Esophagus squamous epithelium (tissue), 5 donors: ENCODE measurements around the gene MIS18BP1. TPM values are rescaled to one million over a fixed set of nuclear protein-coding genes. Genes with fewer than 3 reads are reported as not detected.

Source experiments
- DNase-seq: peaks from one replicate; lab custom pipeline; 2025; lab: John Stamatoyannopoulos, UW
- H3K27ac ChIP-seq, 4 donors: fragments of 200-600 bp; sonication (generic); one replicate each; pipeline ENCODE4 v1.5.1; 2016 to 2019; ENCODE audit warnings: mild to moderate bottlenecking in 1 of 4
- H3K27me3 ChIP-seq, 4 donors: fragments of 200-600 bp; sonication (generic); 1 replicate in 3 of 4; 2 replicates in 1 of 4; pipeline versions ENCODE4 v1.5.1 to v1.6.0; 2017 to 2021; ENCODE audit warnings: antibody characterized with exemption in 1 of 4
- H3K36me3 ChIP-seq, 3 donors: fragments of 200-600 bp; sonication (generic); one replicate each; pipeline ENCODE4 v1.5.1; 2016 to 2019
- H3K4me1 ChIP-seq, 3 donors: fragments of 200-600 bp; sonication (generic); one replicate each; pipeline ENCODE4 v1.5.1; 2017 to 2019
- H3K4me3 ChIP-seq, 4 donors: fragments of 200-600 bp; sonication (generic); 1 replicate in 3 of 4; 2 replicates in 1 of 4; pipeline ENCODE4 v1.5.1; 2016 to 2019; ENCODE audit warnings: mild to moderate bottlenecking in 2 of 4, moderate library complexity in 1 of 4
- H3K9me3 ChIP-seq, 3 donors: fragments of 200-600 bp; sonication (generic); one replicate each; pipeline ENCODE4 v1.5.1; 2016 to 2019
- POLR2A ChIP-seq, 4 donors: fragments of 450-650 bp; IDR thresholded peaks; one replicate each; pipeline ENCODE4 v1.6.1; 2017; ENCODE audit warnings: antibody characterized with exemption in 4 of 4, mild to moderate bottlenecking in 4 of 4, moderate library complexity in 3 of 4
- WGBS, 2 donors: methylation state at CpG; one replicate each; pipeline ENCODE4 v1.1.5; 2018; 5-methylcytosine and 5-hydroxymethylcytosine counted together
- intact Hi-C: fragments of 100-400 bp; cut with DNase I; formaldehyde crosslinking; loops from one replicate; pipeline ENCODE4 v1.15.0; 2022
- total RNA-seq, 4 donors: library from RNA; depleted of rRNA; stranded (reverse); fragments of >200 nt; gene quantifications; one replicate each; pipeline ENCODE4 v1.1.0, GENCODE V29; 2016
- TF ChIP-seq, protein P1 (sequence below), 6 experiments: fragments of 450-650 bp in 4 of 6; fragments of 200-600 bp in 2 of 6; sonication (generic) in 2 of 6; IDR thresholded peaks; one replicate each; pipeline ENCODE4 v1.5.1; 2016 to 2019; ENCODE audit warnings: antibody characterized with exemption in 6 of 6, mild to moderate bottlenecking in 4 of 6, moderate library complexity in 4 of 6
- donor health status: DM: yes; HTN: yes; CAD: no.

The MIS18BP1 gene
- total RNA-seq, 4 donors from 2014 or later, result 16.2 to 30.7 (median 24.2) TPM

DNA sequence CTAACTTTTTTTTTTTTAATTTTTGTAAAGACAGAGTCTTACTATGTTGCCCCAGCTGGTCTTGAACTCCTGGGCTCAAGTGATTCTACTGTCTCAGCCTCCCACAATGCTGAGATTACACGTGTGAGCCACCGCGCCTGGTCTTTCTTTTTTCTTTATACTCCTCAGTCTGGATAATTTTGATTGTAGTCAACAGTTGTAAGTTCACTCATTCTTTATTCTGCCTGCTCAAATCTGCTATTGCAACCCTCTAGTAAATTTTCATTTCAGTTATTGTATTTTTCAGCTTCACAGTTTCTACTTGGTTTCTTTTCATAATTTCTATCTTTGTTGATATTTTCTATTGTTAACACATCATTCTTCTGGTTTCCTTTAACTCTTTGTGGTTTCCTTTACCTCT lies 5.8 kb upstream of the MIS18BP1 start:
- Histone ChIP-seq H3K4me3 (no peak overlapping the region), H3K27me3 (no peaks in the 10 kb centered on the region), H3K4me1 (peaks cover under 1 to 9% (median 3%) of the 10 kb centered on the region in 3 donors), H3K36me3 (no peaks in the 10 kb centered on the region), H3K27ac (no peak overlapping the region), H3K9me3 (peaks cover 0 to 15% (median 7%) of the 10 kb centered on the region in 3 donors)
- no peak for DNase-seq
- WGBS, 2 donors, result 94 to 98% methylated on average over 3 of the region's 3 CpGs
- TF ChIP-seq, protein P1, sequence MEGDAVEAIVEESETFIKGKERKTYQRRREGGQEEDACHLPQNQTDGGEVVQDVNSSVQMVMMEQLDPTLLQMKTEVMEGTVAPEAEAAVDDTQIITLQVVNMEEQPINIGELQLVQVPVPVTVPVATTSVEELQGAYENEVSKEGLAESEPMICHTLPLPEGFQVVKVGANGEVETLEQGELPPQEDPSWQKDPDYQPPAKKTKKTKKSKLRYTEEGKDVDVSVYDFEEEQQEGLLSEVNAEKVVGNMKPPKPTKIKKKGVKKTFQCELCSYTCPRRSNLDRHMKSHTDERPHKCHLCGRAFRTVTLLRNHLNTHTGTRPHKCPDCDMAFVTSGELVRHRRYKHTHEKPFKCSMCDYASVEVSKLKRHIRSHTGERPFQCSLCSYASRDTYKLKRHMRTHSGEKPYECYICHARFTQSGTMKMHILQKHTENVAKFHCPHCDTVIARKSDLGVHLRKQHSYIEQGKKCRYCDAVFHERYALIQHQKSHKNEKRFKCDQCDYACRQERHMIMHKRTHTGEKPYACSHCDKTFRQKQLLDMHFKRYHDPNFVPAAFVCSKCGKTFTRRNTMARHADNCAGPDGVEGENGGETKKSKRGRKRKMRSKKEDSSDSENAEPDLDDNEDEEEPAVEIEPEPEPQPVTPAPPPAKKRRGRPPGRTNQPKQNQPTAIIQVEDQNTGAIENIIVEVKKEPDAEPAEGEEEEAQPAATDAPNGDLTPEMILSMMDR (IDR thresholded peaks at IDR 0.05), result no peak
- TF ChIP-seq POLR2A (IDR thresholded peaks at IDR 0.05), result no peak
- intact Hi-C loops, result loop anchor here (10.0 kb wide), 1 partner anchor 124 kb away; the partner anchor contains the start of genes FANCM and FKBP3

DNA sequence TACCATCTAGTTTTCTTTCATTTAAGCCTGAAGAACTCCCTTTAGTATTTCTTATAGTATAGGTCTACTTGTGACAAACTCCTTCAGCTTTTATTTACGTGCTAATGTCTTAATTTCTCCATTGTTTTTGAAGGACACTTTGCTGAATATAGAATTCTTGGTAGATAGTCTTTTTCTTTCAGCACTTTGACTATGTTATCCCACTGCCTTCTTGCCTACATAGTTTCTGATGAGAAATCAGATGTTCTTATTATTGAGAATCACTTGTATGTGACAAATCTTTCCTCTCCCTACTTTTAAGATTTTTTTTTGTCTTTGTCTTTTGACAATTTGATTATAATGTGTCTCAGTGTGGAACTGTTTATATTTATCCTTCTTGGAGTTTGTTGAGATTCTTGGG lies 5.1 kb upstream of the MIS18BP1 start:
- WGBS, 2 donors, result 86 to 92% methylated on average over 1 of the region's 1 CpG
- Histone ChIP-seq H3K27ac (no peak overlapping the region), H3K9me3 (peaks cover 0 to 15% (median 7%) of the 10 kb centered on the region in 3 donors), H3K27me3 (no peaks in the 10 kb centered on the region), H3K4me3 (no peak overlapping the region), H3K36me3 (no peaks in the 10 kb centered on the region), H3K4me1 (peaks cover 2 to 12% (median 7%) of the 10 kb centered on the region in 3 donors)
- DNase-seq, result no peak
- intact Hi-C loops, result loop anchor here (10.0 kb wide), 1 partner anchor 123 kb away; the partner anchor contains the start of genes FANCM and FKBP3
- TF ChIP-seq, protein P1 (IDR thresholded peaks at IDR 0.05), result no peak
- no peak for TF ChIP-seq POLR2A (IDR thresholded peaks at IDR 0.05)

DNA sequence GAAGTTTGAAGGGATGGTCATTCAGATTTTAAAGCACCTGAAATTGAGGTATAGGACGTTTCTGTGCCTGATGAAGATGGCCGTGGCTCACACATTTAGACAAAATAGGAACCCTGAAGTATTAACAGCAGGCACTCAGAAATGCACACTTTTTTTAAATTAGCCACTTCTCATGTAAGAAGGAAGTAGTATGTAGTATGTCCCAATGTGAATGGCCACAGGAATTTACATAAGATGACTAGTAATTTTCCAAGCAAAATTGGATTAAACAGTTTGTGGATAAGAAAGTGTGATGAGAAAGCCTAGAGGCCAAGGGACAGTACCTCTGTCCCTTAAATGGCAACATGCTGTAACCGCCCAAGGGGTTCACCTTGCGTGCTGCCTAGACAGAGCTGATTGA lies 1.8 kb upstream of the MIS18BP1 start:
- Histone ChIP-seq H3K4me1 (peaks cover 12 to 40% (median 20%) of the 10 kb centered on the region in 3 donors), H3K9me3 (peaks cover 0 to 15% (median 7%) of the 10 kb centered on the region in 3 donors), H3K27me3 (no peaks in the 10 kb centered on the region), H3K27ac (no peak overlapping the region), H3K36me3 (no peaks in the 10 kb centered on the region), H3K4me3 (no peak overlapping the region)
- no peak for TF ChIP-seq POLR2A (IDR thresholded peaks at IDR 0.05)
- TF ChIP-seq, protein P1 (IDR thresholded peaks at IDR 0.05), result no peak
- 82 to 85% methylated on average over 4 of the region's 4 CpGs for WGBS, 2 donors
- intact Hi-C loops, result loop anchor here (10.0 kb wide), 1 partner anchor 120 kb away; the partner anchor contains the start of genes FANCM and FKBP3
- DNase-seq, result no peak

DNA sequence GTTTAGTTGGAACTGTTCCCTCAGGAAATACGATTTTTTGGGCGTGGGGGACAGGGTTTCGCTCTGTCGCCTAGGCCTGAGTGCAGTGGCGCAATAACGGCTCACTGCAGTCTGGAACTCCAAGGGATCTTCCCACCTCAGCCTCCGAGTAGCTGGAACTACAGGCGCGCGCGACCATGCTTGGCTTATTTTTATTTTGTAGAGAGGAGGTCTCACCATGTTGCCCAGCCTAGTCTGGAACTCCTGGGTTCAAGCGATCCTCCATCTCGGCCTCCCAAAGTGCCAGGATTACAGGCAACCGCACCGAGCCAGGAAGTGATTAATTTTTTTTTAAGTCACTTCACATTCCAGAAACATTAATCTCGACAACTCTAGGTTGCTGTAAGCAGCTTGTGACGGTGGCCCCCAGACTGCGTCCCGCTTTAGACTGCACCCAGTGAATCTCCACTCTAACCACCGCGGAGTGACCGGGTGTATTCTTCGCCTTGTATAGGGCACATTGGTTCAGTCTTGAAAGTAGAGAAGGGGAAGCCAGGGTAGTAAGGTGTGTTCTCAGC lies 830 bp upstream of the MIS18BP1 start:
- peaks cover 0 to 11% (median 7%) of the 10 kb centered on the region in 3 donors for H3K9me3 ChIP-seq
- H3K27me3 ChIP-seq, result no peaks in the 10 kb centered on the region
- TF ChIP-seq POLR2A (IDR thresholded peaks at IDR 0.05), result no peak
- TF ChIP-seq, protein P1 (IDR thresholded peaks at IDR 0.05), result no peak
- 49 to 73% methylated on average over 21 to 23 of the region's 23 CpGs for WGBS, 2 donors
- intact Hi-C loops, result loop anchor here (10.0 kb wide), 1 partner anchor 119 kb away; the partner anchor contains the start of genes FANCM and FKBP3
- peaks cover 14 to 50% (median 24%) of the 10 kb centered on the region in 3 donors for H3K4me1 ChIP-seq
- H3K36me3 ChIP-seq, result no peaks in the 10 kb centered on the region
- peak overlapping the region; percentile 88 to 94 (median 94) for H3K27ac ChIP-seq
- peak overlapping the region; percentile 64 to 87 (median 86) for H3K4me3 ChIP-seq
- DNase-seq, result no peak

DNA sequence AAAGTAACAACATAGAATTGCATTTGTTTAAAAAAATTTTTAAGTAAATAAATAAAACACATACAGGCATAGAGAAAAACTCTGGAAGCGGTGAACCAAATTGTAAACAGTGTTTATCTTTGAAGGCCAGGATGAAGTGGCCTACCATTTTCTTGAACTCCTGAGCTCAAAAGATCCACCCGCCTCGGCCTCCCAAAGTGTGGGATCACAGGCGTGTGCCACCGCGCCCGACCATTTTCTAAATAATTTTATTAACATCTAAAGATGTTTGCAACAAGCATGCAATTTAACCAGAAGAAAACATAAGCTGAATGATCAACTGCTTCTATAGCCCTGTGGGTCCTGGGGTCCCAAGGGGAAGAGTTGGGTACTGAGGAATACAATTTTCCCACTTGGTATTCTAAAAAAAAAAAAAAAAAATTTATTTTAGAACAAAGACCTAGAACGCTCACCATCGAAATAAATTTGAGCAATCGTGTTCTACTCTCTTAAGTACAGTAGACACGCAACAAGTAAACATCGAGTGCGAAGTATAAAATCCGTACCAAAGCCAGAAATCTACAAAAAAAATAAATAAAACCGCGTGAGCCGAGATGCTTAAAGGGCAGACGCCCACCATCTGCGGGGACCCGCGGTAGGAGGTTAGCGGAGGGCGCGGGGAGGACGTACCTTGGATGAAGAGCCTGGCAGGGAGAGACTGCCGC lies 484 bp downstream of the MIS18BP1 start:
- 0 to 1% methylated on average over 26 of the region's 26 CpGs for WGBS, 2 donors
- H3K4me1 ChIP-seq, result peaks cover 16 to 51% (median 24%) of the 10 kb centered on the region in 3 donors
- TF ChIP-seq, protein P1 (IDR thresholded peaks at IDR 0.05), result no peak
- no peak for TF ChIP-seq POLR2A (IDR thresholded peaks at IDR 0.05)
- no peaks in the 10 kb centered on the region for H3K27me3 ChIP-seq
- DNase-seq, result no peak
- H3K9me3 ChIP-seq, result no peaks in the 10 kb centered on the region
- H3K27ac ChIP-seq, result peak overlapping the region; percentile 88 to 94 (median 94)
- peak overlapping the region; percentile 64 to 87 (median 86) for H3K4me3 ChIP-seq
- intact Hi-C loops, result loop anchor here (10.0 kb wide), 1 partner anchor 118 kb away; the partner anchor contains the start of genes FANCM and FKBP3
- H3K36me3 ChIP-seq, result no peaks in the 10 kb centered on the region
